SU-DHL-6 (cell line): ENCODE results near the gene SSTR5.

Source experiments
- CTCF ChIP-seq: fragments of 200-600 bp; sonication (generic); IDR thresholded peaks from one replicate; pipeline ENCODE4 v1.5.1; 2017; ENCODE audit warnings: antibody characterized with exemption, mild to moderate bottlenecking, low read length, moderate library complexity; ENCODE audit not compliant: insufficient read depth, poor library complexity, severe bottlenecking
- EZH2phosphoT487 ChIP-seq: fragments of 200-600 bp; sonication (generic), shearing (Covaris generic); conservative IDR thresholded peaks from 2 replicates; pipeline ENCODE4 v1.6.1; 2018; ENCODE audit warnings: mild to moderate bottlenecking, antibody characterized with exemption, low read length, moderate library complexity, mixed read lengths

DNA sequence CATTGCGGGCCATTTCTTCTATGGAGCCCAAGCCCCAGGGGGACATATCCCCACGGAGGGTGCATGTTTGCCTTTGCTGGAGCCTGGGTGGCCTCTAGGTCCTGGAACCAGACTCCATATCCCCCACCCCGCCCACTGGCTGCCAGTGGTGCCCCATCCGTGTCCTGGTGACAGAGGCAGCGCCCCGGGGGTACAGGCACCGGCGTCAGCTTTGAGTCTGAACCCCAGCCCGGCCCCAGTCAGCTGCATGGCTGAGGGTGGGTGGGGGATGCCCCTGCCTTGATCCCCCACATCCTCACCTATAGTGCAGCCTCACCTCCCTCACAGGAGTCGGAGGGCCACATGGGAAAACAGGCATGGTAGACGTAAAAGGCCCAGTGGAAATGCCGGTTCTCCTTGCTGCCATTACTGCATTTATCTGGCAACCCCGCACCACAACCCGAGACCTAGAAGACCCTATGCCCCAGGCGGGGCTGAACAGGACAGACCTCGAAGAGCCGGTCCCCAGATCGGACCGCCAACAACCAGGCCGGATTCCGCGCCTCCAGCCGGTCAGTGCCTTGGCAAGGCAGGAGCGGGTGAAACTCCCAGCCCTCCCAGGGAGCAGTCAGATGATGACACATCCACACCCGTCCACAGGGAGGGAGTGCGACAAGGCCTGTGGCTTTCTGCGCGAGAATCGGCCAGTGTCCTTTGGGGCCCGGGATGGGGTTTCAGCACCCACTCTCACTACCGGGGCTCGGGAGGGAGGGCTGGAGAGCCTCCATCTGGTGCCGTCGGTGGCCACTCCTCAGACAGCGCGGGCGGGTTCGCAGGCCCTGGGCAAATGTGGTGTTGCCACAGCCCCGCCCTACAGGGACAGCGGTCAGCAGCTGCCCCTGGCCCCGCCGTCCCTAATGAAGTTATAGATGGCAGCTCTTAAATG is 11.9 kb upstream of the SSTR5 start:
- TF ChIP-seq CTCF (no peak), EZH2phosphoT487 (no peak)
